Mucosa of stomach (tissue), 1 donor: ENCODE results near the gene MCC.

Source experiments
- H3K27me3 ChIP-seq: one replicate; pipeline ENCODE4 v1.7.0; 2013; ENCODE audit warnings: mild to moderate bottlenecking, low read length; ENCODE audit not compliant: control insufficient read depth, insufficient read depth
- H3K36me3 ChIP-seq: one replicate; pipeline ENCODE4 v1.7.0; 2013; ENCODE audit warnings: low read length; ENCODE audit not compliant: control insufficient read depth, insufficient read depth
- H3K4me1 ChIP-seq: one replicate; pipeline ENCODE4 v1.7.0; 2013; ENCODE audit warnings: mild to moderate bottlenecking, low read length; ENCODE audit not compliant: control insufficient read depth, insufficient read depth
- H3K4me3 ChIP-seq: one replicate; pipeline ENCODE4 v1.7.0; 2013; ENCODE audit warnings: low read length
- H3K9ac ChIP-seq: one replicate; pipeline ENCODE4 v1.7.0; 2013; ENCODE audit warnings: mild to moderate bottlenecking, low read length, moderate library complexity
- H3K9me3 ChIP-seq: one replicate; pipeline ENCODE4 v1.7.0; 2013; ENCODE audit warnings: mild to moderate bottlenecking, low read length, moderate library complexity; ENCODE audit not compliant: control insufficient read depth
- donor health status: Pancreatic carcinoma.

The MCC gene

GRCh38 chr5:113329981-113330380 is 158.3 kb downstream of the MCC start:
- Histone ChIP-seq H3K9ac (no peak overlapping the region), H3K4me3 (no peak overlapping the region), H3K9me3 (no peaks in the 10 kb centered on the region), H3K36me3 (no peaks in the 10 kb centered on the region), H3K4me1 (no peaks in the 10 kb centered on the region), H3K27me3 (no peaks in the 10 kb centered on the region)

- Histone ChIP-seq H3K9me3 (no peaks in the 10 kb centered on the region), H3K4me1 (no peaks in the 10 kb centered on the region), H3K36me3 (no peaks in the 10 kb centered on the region), H3K27me3 (no peaks in the 10 kb centered on the region), H3K9ac (no peak overlapping the region), H3K4me3 (no peak overlapping the region)
Measured at GRCh38 chr5:113325054-113325453, 163.2 kb downstream of the MCC start.

- peaks cover 3% of the 10 kb centered on the region for H3K4me1 ChIP-seq
- no peaks in the 10 kb centered on the region for H3K9me3 ChIP-seq
- no peak overlapping the region for H3K9ac ChIP-seq
- H3K27me3 ChIP-seq: no peaks in the 10 kb centered on the region
- H3K36me3 ChIP-seq: no peaks in the 10 kb centered on the region
- no peak overlapping the region for H3K4me3 ChIP-seq
Measured at GRCh38 chr5:113321276-113321675, 167.0 kb downstream of the MCC start.

- Histone ChIP-seq H3K27me3 (no peaks in the 10 kb centered on the region), H3K9ac (no peak overlapping the region), H3K4me3 (no peak overlapping the region), H3K4me1 (peaks cover 3% of the 10 kb centered on the region), H3K36me3 (no peaks in the 10 kb centered on the region), H3K9me3 (no peaks in the 10 kb centered on the region)
Measured at GRCh38 chr5:113320273-113320780, 167.9 kb downstream of the MCC start.

GRCh38 chr5:113319256-113320053 is 168.8 kb downstream of the MCC start:
- H3K9ac ChIP-seq: no peak overlapping the region
- peaks cover 3% of the 10 kb centered on the region for H3K4me1 ChIP-seq
- no peaks in the 10 kb centered on the region for H3K27me3 ChIP-seq
- H3K36me3 ChIP-seq: no peaks in the 10 kb centered on the region
- no peaks in the 10 kb centered on the region for H3K9me3 ChIP-seq
- no peak overlapping the region for H3K4me3 ChIP-seq

- no peak overlapping the region for H3K9ac ChIP-seq
- no peaks in the 10 kb centered on the region for H3K9me3 ChIP-seq
- no peak overlapping the region for H3K4me3 ChIP-seq
- H3K27me3 ChIP-seq: no peaks in the 10 kb centered on the region
- peaks cover 3% of the 10 kb centered on the region for H3K4me1 ChIP-seq
- no peaks in the 10 kb centered on the region for H3K36me3 ChIP-seq
Measured at GRCh38 chr5:113317636-113318035, 170.6 kb downstream of the MCC start.

GRCh38 chr5:113311301-113311700 is 177.0 kb downstream of the MCC start:
- H3K4me3 ChIP-seq: no peak overlapping the region
- peaks cover 3% of the 10 kb centered on the region for H3K27me3 ChIP-seq
- no peak overlapping the region for H3K9ac ChIP-seq
- H3K9me3 ChIP-seq: no peaks in the 10 kb centered on the region
- H3K4me1 ChIP-seq: no peaks in the 10 kb centered on the region
- no peaks in the 10 kb centered on the region for H3K36me3 ChIP-seq

GRCh38 chr5:113302120-113302519 is 186.1 kb downstream of the MCC start:
- Histone ChIP-seq H3K9me3 (no peaks in the 10 kb centered on the region), H3K27me3 (no peaks in the 10 kb centered on the region), H3K36me3 (no peaks in the 10 kb centered on the region), H3K4me3 (no peak overlapping the region), H3K4me1 (no peaks in the 10 kb centered on the region), H3K9ac (no peak overlapping the region)

GRCh38 chr5:113299591-113299990 is 188.7 kb downstream of the MCC start:
- H3K36me3 ChIP-seq: no peaks in the 10 kb centered on the region
- peaks cover 10% of the 10 kb centered on the region for H3K4me1 ChIP-seq
- peaks cover 15% of the 10 kb centered on the region for H3K27me3 ChIP-seq
- H3K9me3 ChIP-seq: no peaks in the 10 kb centered on the region
- H3K4me3 ChIP-seq: no peak overlapping the region
- H3K9ac ChIP-seq: no peak overlapping the region

GRCh38 chr5:113296676-113297075 is 191.6 kb downstream of the MCC start:
- Histone ChIP-seq H3K27me3 (peaks cover 28% of the 10 kb centered on the region), H3K9ac (no peak overlapping the region), H3K9me3 (no peaks in the 10 kb centered on the region), H3K4me1 (peaks cover 10% of the 10 kb centered on the region), H3K36me3 (no peaks in the 10 kb centered on the region), H3K4me3 (no peak overlapping the region)

GRCh38 chr5:113295111-113295539 is 193.1 kb downstream of the MCC start:
- peaks cover 10% of the 10 kb centered on the region for H3K4me1 ChIP-seq
- H3K4me3 ChIP-seq: peak overlapping the region; percentile 74
- H3K36me3 ChIP-seq: no peaks in the 10 kb centered on the region
- H3K9ac ChIP-seq: peak overlapping the region; percentile 63
- H3K27me3 ChIP-seq: peaks cover 28% of the 10 kb centered on the region
- H3K9me3 ChIP-seq: no peaks in the 10 kb centered on the region

GRCh38 chr5:113294311-113295110 is 193.7 kb downstream of the MCC start:
- Histone ChIP-seq H3K9me3 (no peaks in the 10 kb centered on the region), H3K27me3 (peaks cover 28% of the 10 kb centered on the region), H3K9ac (peak overlapping the region; percentile 63), H3K36me3 (no peaks in the 10 kb centered on the region), H3K4me3 (peak overlapping the region; percentile 74), H3K4me1 (peaks cover 10% of the 10 kb centered on the region)
